BLaER1 (cell line): ENCODE measurements around the gene PRRG2.

ENCODE experiments used
- H3K27ac ChIP-seq: shearing (Covaris generic); formaldehyde crosslinking; 2 replicates; pipeline ENCODE4 v1.8.1; 2022
- H3K27me3 ChIP-seq: shearing (Covaris generic); formaldehyde crosslinking; 2 replicates; pipeline ENCODE4 v1.8.1; 2022
- H3K36me3 ChIP-seq: shearing (Covaris generic); formaldehyde crosslinking; 2 replicates; pipeline ENCODE4 v1.8.1; 2022
- H3K4me1 ChIP-seq: shearing (Covaris generic); formaldehyde crosslinking; 2 replicates; pipeline ENCODE4 v1.8.1; 2022
- H3K4me2 ChIP-seq: shearing (Covaris generic); formaldehyde crosslinking; 2 replicates; pipeline ENCODE4 v1.8.1; 2022
- H3K4me3 ChIP-seq: shearing (Covaris generic); formaldehyde crosslinking; 2 replicates; pipeline ENCODE4 v1.8.1; 2022
- H3K9ac ChIP-seq: shearing (Covaris generic); formaldehyde crosslinking; 2 replicates; pipeline ENCODE4 v1.8.1; 2022
- H3K9me3 ChIP-seq: shearing (Covaris generic); formaldehyde crosslinking; 2 replicates; pipeline ENCODE4 v1.8.1; 2022
- H4K20me1 ChIP-seq: shearing (Covaris generic); formaldehyde crosslinking; 2 replicates; pipeline ENCODE4 v1.8.1; 2022
- Cebpa-rat ChIP-seq: shearing (Covaris generic); IDR thresholded peaks from 2 replicates; pipeline ENCODE4 v1.8.1; 2022

The PRRG2 gene

DNA sequence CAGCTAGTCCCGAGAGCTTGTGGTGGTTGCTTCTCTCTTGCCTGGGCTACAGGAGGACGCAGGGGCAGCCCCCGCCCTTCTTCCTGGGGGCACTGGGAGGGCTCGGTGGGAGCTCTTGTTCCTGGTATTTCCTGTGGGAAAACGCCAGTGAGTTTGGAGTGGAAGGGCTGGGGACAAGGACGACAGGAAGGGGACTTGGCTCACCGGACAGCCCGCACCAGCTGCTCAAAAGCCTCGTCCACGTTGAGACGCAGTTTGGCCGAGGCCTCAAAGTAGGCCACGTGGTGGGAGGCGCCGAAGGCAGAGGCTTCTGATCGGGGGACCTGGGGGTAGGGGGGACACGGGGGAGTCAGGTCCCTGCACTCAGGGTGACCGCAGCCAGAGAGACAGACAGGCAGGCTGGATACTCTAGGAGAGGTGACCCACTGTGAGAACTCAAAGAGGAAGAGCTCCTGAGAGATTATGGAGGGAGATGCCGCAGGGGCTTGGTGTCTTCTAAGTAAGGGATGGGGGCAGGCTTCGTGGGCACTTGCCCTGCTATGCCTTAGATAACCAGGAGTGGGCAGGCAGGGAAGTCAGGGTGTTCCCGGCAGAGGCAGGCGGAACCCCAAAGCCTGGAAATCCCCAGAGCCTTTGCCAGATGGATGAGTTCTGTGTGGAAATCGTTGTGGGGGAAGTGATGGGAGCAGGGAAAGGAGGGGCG lies 54.6 kb downstream of the PRRG2 start:
- Histone ChIP-seq H3K9me3 (no peaks in the 10 kb centered on the region), H3K4me3 (no peak overlapping the region), H3K36me3 (no peaks in the 10 kb centered on the region), H4K20me1 (no peaks in the 10 kb centered on the region), H3K4me1 (peaks cover 47% of the 10 kb centered on the region), H3K27me3 (no peaks in the 10 kb centered on the region), H3K27ac (peak overlapping the region; percentile 41; the same call in 1 of the 2 replicates), H3K4me2 (peak overlapping the region; percentile 14), H3K9ac (peak overlapping the region; percentile 24; the same call in 1 of the 2 replicates)
- no peak for TF ChIP-seq Cebpa-rat

DNA sequence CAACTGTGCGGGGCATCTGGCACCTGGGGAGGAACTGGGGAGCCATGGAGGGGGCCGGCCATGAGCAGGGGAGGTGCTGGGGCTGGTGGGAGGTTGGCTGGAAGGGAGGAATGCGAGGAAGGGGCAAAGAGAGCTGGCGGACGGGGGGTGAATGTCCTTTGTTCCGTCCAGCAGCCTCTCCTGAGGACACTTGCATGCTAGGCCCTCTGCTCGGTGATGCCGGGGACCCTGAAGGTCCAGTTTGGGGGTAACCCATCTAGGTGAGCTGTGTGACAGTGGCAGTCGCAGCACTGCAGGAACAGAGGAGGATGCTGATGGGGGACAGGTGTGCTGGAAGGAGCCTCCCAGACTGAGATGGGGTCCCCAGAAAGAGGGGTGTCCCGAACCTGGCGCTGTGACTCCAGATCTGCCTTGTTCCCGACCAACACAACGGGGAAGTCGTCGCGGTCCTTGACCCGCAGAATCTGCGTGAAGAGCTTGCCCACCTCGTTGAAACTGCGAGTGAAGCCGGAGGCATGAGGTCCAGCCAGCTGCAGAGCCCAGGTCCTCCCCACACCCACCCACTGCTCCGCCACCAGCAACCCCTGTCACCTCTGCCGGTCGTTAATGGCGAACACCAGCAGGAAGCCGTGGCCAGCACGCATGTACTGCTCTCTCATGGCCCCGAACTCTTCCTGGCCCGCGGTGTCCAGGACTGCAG lies 55.3 kb downstream of the PRRG2 start:
- Histone ChIP-seq H3K27ac (0 out of 2 replicates have a peak overlapping the region, but pooled peaks have one; percentile 13), H3K9ac (0 out of 2 replicates have a peak overlapping the region, but pooled peaks have one; percentile 19), H3K4me1 (peaks cover 53% of the 10 kb centered on the region), H4K20me1 (no peaks in the 10 kb centered on the region), H3K4me2 (no peak overlapping the region), H3K27me3 (no peaks in the 10 kb centered on the region), H3K9me3 (no peaks in the 10 kb centered on the region), H3K4me3 (no peak overlapping the region), H3K36me3 (no peaks in the 10 kb centered on the region)
- TF ChIP-seq Cebpa-rat = no peak

DNA sequence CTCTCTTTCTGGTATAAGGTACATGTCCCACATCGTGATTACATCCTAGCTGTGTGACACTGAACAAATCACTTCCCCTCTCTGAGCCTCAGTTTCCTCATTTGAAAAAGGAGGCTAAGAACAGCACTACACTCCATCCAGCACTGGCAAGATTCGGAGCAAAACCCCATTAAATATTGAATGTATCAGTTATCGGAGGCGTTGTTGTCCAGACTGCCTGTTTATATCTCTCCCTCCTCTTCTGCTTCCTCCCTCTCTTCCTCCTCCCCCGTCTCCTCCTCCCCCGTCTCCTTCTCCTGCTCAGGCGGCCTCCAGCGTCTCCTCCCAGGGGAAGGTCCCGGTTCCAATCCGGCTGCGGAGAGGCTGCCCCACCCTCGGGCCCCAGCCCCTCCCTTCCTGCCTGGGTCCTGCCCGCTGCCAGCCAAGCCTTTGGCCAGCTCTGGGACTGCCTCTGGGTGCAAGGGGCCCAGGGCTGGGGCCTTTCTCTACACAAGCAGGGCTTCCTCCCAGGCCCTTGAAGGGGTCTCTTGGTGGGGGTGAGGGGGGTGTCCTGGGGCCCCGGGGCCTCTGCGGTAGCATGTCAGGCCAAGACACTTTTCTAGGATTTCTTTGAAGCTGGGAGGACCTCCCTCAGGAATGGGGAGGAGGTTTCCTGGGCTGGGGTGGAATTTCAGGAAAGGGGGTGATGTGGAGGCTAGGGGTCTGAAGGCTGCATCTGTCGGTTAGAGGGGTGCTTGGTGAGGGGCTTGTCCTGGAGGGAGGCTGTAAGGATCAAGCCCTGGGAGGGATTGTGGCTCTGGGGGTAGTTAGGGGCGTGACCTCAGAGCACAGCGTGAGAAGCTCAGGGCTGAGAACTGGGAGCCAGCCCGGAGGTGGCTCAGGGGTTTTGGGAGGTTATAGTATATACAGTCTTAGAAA lies 57.0 kb downstream of the PRRG2 start:
- no peaks in the 10 kb centered on the region for H3K27me3 ChIP-seq
- H3K9ac ChIP-seq = peak overlapping the region; percentile 60
- peak overlapping the region; percentile 36; the same call in 1 of the 2 replicates for H3K4me3 ChIP-seq
- H3K4me1 ChIP-seq = peaks cover 61% of the 10 kb centered on the region
- no peak for TF ChIP-seq Cebpa-rat
- peak overlapping the region; percentile 22 for H3K27ac ChIP-seq
- peaks cover 1% of the 10 kb centered on the region; the same call in 1 of the 2 replicates for H4K20me1 ChIP-seq
- H3K4me2 ChIP-seq = peak overlapping the region; percentile 97
- no peaks in the 10 kb centered on the region for H3K9me3 ChIP-seq
- no peaks in the 10 kb centered on the region for H3K36me3 ChIP-seq

DNA sequence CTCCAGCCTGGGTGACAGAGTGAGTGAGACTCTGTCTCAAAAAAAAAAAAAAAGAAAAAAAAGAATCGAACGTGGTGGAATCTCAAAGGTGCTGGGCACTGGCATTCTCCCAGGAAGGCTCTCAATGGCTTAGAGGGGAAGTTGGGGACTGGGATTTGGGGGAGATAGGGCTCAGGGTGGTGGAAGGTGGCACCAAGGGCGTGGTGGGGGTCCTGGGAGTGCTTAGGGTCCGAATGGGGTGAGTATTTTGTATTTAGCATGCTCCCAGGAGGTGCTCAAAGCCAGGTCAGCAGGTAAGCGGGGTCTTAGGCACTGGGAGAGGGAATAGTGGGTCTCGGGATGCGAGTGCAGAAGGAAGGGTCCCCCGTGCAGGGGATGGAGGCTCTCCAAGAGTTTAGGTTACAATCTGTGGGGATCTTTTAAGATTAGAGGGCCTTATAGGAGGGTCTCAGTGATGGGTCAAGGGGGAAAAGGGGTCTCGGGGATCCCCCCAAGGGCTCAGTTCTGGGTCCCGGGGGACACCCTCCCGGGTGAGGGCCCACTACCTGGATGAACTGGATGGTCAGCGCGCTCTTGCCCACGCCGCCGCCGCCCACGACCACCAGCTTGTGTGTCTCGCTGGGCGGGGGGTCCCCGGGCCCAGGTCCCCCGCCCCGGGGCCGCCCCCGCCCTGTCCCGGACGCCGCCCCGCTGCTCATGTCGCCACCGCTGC lies 58.4 kb downstream of the PRRG2 start:
- Histone ChIP-seq H3K4me1 (peaks cover 75% of the 10 kb centered on the region), H3K9me3 (no peaks in the 10 kb centered on the region), H3K4me3 (peak overlapping the region; percentile 69), H3K27me3 (no peaks in the 10 kb centered on the region), H3K27ac (peak overlapping the region; percentile 55; the same call in 1 of the 2 replicates), H4K20me1 (peaks cover 16% of the 10 kb centered on the region), H3K4me2 (peak overlapping the region; percentile 97), H3K36me3 (peaks cover 4% of the 10 kb centered on the region), H3K9ac (peak overlapping the region; percentile 75)
- no peak for TF ChIP-seq Cebpa-rat

DNA sequence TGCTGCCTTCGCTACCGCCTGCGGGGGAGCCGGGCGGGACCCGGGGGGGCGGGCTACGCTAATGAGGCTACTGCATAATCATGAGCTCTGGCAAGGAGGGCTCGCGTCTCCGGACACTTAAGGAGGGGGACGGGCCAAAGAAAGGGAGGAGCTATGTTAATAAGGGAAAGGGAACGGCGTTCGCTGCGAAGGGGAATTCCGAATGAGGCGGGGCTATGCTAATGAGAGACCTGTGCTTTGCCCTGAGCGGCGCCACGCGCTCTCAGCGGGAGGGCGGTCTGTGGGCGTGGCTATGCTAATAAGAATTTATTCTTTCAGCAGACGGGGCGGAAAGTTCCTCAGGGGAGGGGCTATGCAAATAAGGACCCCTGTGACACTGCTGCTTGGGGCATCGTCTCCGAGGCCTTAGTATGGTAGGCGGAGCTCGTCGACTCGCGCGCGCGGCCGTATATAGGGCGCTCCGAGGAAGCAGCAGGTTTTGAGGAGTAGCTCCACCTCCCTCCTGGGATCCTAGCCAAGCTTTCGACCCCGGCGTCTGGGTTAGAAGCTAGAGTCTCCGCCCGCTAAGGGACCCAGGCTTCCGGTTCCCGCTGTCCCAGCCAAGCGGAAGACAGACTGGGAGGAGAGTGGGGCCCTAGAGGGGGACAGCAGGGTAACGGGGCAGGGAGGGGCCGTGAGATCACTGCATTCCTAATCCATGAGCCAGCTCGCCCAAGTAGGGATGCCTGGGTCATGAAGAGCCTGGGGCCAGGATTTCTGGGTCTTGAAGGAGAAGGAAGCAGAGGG lies 59.2 kb downstream of the PRRG2 start, which contains the start of gene RRAS:
Gene RRAS, minus strand, starts transcription at position 31 of the 786 bp plus-strand sequence. CDS start 45 bp downstream, outside the sequence.
- H3K4me3 ChIP-seq = peak within 1 kb of the TSS; percentile 97
- peaks cover 12% of the 10 kb centered on the region for H3K36me3 ChIP-seq
- H3K9ac ChIP-seq = peak within 1 kb of the TSS; percentile 88
- TF ChIP-seq Cebpa-rat = no peak
- H3K27me3 ChIP-seq = no peaks in the 10 kb centered on the region
- H3K27ac ChIP-seq = peak within 1 kb of the TSS; percentile 92
- peak within 1 kb of the TSS; percentile 97 for H3K4me2 ChIP-seq
- peaks cover 24% of the 10 kb centered on the region for H4K20me1 ChIP-seq
- H3K9me3 ChIP-seq = no peaks in the 10 kb centered on the region
- peaks cover 76% of the 10 kb centered on the region for H3K4me1 ChIP-seq
